Astrocyte (in vitro differentiated cells and primary cell): ENCODE results near the gene SUPT3H. TPM values are rescaled to one million over a fixed set of nuclear protein-coding genes. Genes with fewer than 3 reads are reported as not detected.
A peak's percentile ranks its signal among the peaks of the same experiment; 100 is the strongest.

Experiments used
- DNase-seq: peaks from one replicate; pipeline ENCODE4 v3.0.0-alpha.2; 2010; ENCODE audit warnings: low read depth
- FAIRE-seq: peaks from 2 replicates; lab custom pipeline; 2011; peaks lifted over from hg19 to GRCh38; lab: Jason Lieb, UNC
- H2AFZ ChIP-seq: 2 replicates; pipeline ENCODE4 v1.6.0; 2012; ENCODE audit warnings: low read depth, low read length, inconsistent platforms
- H3K27ac ChIP-seq: 2 replicates; pipeline ENCODE4 v1.5.1; 2011; ENCODE audit warnings: low read depth, low read length, inconsistent platforms
- H3K27me3 ChIP-seq: 2 replicates; pipeline ENCODE4 v1.6.0; 2011; ENCODE audit warnings: low read length, inconsistent platforms; ENCODE audit not compliant: insufficient read depth
- H3K36me3 ChIP-seq: 2 replicates; pipeline ENCODE4 v1.5.1; 2011; ENCODE audit warnings: low read length, inconsistent platforms; ENCODE audit not compliant: insufficient read depth
- H3K4me1 ChIP-seq: 2 replicates; pipeline ENCODE4 v1.5.1; 2011; ENCODE audit warnings: low read length, inconsistent platforms; ENCODE audit not compliant: insufficient read depth
- H3K4me2 ChIP-seq: 2 replicates; pipeline ENCODE4 v1.6.0; 2012; ENCODE audit warnings: low read length, inconsistent platforms
- H3K4me3 ChIP-seq: 2 replicates; pipeline ENCODE4 v1.5.1; 2011; ENCODE audit warnings: low read depth, mild to moderate bottlenecking, low read length, inconsistent platforms; ENCODE audit not compliant: insufficient read depth
- H3K79me2 ChIP-seq: 2 replicates; pipeline ENCODE4 v1.6.0; 2012; ENCODE audit warnings: mild to moderate bottlenecking, low read length, inconsistent platforms; ENCODE audit not compliant: insufficient read depth
- H3K9ac ChIP-seq: 2 replicates; pipeline ENCODE4 v1.6.0; 2012; ENCODE audit warnings: mild to moderate bottlenecking, low read length, inconsistent platforms
- H3K9me3 ChIP-seq: 2 replicates; pipeline ENCODE4 v1.5.1; 2012; ENCODE audit warnings: low read depth, mild to moderate bottlenecking, low read length, inconsistent platforms; ENCODE audit not compliant: insufficient read depth
- H4K20me1 ChIP-seq: 2 replicates; pipeline ENCODE4 v1.6.0; 2012; ENCODE audit warnings: low read length, inconsistent platforms; ENCODE audit not compliant: insufficient read depth
- H3K27ac Mint-ChIP-seq: one replicate; pipeline ENCODE4 v1.8.0; 2021; ENCODE audit warnings: mild to moderate bottlenecking, mixed read lengths; ENCODE audit not compliant: unreplicated experiment
- H3K27me3 Mint-ChIP-seq: one replicate; pipeline ENCODE4 v1.8.0; 2021; ENCODE audit warnings: low read depth, mixed read lengths; ENCODE audit not compliant: unreplicated experiment
- H3K36me3 Mint-ChIP-seq: one replicate; pipeline ENCODE4 v1.8.0; 2021; ENCODE audit warnings: low read depth, mixed read lengths; ENCODE audit not compliant: unreplicated experiment
- H3K4me1 Mint-ChIP-seq: one replicate; pipeline ENCODE4 v1.8.0; 2021; ENCODE audit warnings: low read depth, mixed read lengths; ENCODE audit not compliant: unreplicated experiment
- H3K4me3 Mint-ChIP-seq: one replicate; pipeline ENCODE4 v1.8.0; 2021; ENCODE audit warnings: mild to moderate bottlenecking, moderate library complexity, mixed read lengths; ENCODE audit not compliant: unreplicated experiment
- H3K9me3 Mint-ChIP-seq: one replicate; pipeline ENCODE4 v1.8.0; 2021; ENCODE audit warnings: mild to moderate bottlenecking, mixed read lengths; ENCODE audit not compliant: unreplicated experiment
- CTCF ChIP-seq: IDR thresholded peaks from 2 replicates; pipeline ENCODE4 v1.5.1; 2011; ENCODE audit warnings: low read depth, mild to moderate bottlenecking, inconsistent platforms, low read length, moderate library complexity; ENCODE audit not compliant: insufficient read depth
- EZH2 ChIP-seq: IDR thresholded peaks from 2 replicates; pipeline ENCODE4 v1.6.1; 2012; ENCODE audit warnings: mild to moderate bottlenecking, low read length, inconsistent platforms; ENCODE audit not compliant: insufficient read depth
- total RNA-seq: library from RNA; stranded (reverse); gene quantifications from 2 replicates; pipeline ENCODE4 v1.2.1, GENCODE V29; 2021

SUPT3H gene
- total RNA-seq, 1 donor from 2014 or later = 12.4 TPM

GRCh38 chr6:44805238-44805846, 572.4 kb downstream of the SUPT3H start:
- Mint-ChIP-seq H3K36me3 (peaks cover 5% of the 10 kb centered on the region), H3K4me1 (peaks cover 15% of the 10 kb centered on the region), H3K27ac (no peak overlapping the region), H3K9me3 (no peaks in the 10 kb centered on the region), H3K4me3 (no peak overlapping the region), H3K27me3 (peaks cover 17% of the 10 kb centered on the region)
- Histone ChIP-seq H3K4me2 (peak overlapping the region; percentile 26), H3K9ac (no peak overlapping the region), H3K4me1 (peaks cover 13% of the 10 kb centered on the region), H4K20me1 (no peaks in the 10 kb centered on the region), H2AFZ (no peak overlapping the region), H3K27me3 (no peaks in the 10 kb centered on the region), H3K4me3 (no peak overlapping the region), H3K36me3 (no peaks in the 10 kb centered on the region), H3K79me2 (no peaks in the 10 kb centered on the region), H3K9me3 (no peaks in the 10 kb centered on the region), H3K27ac (no peak overlapping the region)
- TF ChIP-seq CTCF (no peak), EZH2 (no peak)
- peak; percentile 82 for DNase-seq
- FAIRE-seq = peak; percentile 23

- no peaks in the 10 kb centered on the region for H3K79me2 ChIP-seq
- DNase-seq (no peak), FAIRE-seq (no peak)
- no peaks in the 10 kb centered on the region for H3K9me3 Mint-ChIP-seq
- peaks cover 15% of the 10 kb centered on the region for H3K4me1 Mint-ChIP-seq
- no peak overlapping the region for H3K27ac Mint-ChIP-seq
- no peak overlapping the region for H3K4me3 ChIP-seq
- no peaks in the 10 kb centered on the region for H3K27me3 ChIP-seq
- TF ChIP-seq EZH2 (no peak), CTCF (no peak)
- peaks cover 5% of the 10 kb centered on the region for H3K36me3 Mint-ChIP-seq
- H3K4me1 ChIP-seq = peaks cover 16% of the 10 kb centered on the region
- H3K4me2 ChIP-seq = peak overlapping the region; percentile 26
- H4K20me1 ChIP-seq = no peaks in the 10 kb centered on the region
- no peaks in the 10 kb centered on the region for H3K9me3 ChIP-seq
- H3K36me3 ChIP-seq = no peaks in the 10 kb centered on the region
- peaks cover 17% of the 10 kb centered on the region for H3K27me3 Mint-ChIP-seq
- no peak overlapping the region for H3K9ac ChIP-seq
- H2AFZ ChIP-seq = no peak overlapping the region
- no peak overlapping the region for H3K27ac ChIP-seq
- H3K4me3 Mint-ChIP-seq = no peak overlapping the region
Observed at GRCh38 chr6:44804546-44805159, 573.1 kb downstream of the SUPT3H start.

- no peaks in the 10 kb centered on the region for H3K79me2 ChIP-seq
- Mint-ChIP-seq H3K9me3 (no peaks in the 10 kb centered on the region), H3K4me3 (no peak overlapping the region), H3K27ac (no peak overlapping the region), H3K36me3 (peaks cover 5% of the 10 kb centered on the region), H3K4me1 (peaks cover 15% of the 10 kb centered on the region), H3K27me3 (peaks cover 17% of the 10 kb centered on the region)
- H3K4me2 ChIP-seq = no peak overlapping the region
- H3K4me3 ChIP-seq = no peak overlapping the region
- no peaks in the 10 kb centered on the region for H3K36me3 ChIP-seq
- no peak overlapping the region for H3K27ac ChIP-seq
- no peak for DNase-seq
- FAIRE-seq = no peak
- H3K9ac ChIP-seq = no peak overlapping the region
- TF ChIP-seq CTCF (no peak), EZH2 (no peak)
- no peak overlapping the region for H2AFZ ChIP-seq
- no peaks in the 10 kb centered on the region for H3K9me3 ChIP-seq
- peaks cover 16% of the 10 kb centered on the region for H3K4me1 ChIP-seq
- H4K20me1 ChIP-seq = no peaks in the 10 kb centered on the region
- H3K27me3 ChIP-seq = no peaks in the 10 kb centered on the region
Observed at GRCh38 chr6:44804016-44804415, 573.7 kb downstream of the SUPT3H start.
